ENCODE measurements around the gene YTHDF1.

Gene YTHDF1

DNA sequence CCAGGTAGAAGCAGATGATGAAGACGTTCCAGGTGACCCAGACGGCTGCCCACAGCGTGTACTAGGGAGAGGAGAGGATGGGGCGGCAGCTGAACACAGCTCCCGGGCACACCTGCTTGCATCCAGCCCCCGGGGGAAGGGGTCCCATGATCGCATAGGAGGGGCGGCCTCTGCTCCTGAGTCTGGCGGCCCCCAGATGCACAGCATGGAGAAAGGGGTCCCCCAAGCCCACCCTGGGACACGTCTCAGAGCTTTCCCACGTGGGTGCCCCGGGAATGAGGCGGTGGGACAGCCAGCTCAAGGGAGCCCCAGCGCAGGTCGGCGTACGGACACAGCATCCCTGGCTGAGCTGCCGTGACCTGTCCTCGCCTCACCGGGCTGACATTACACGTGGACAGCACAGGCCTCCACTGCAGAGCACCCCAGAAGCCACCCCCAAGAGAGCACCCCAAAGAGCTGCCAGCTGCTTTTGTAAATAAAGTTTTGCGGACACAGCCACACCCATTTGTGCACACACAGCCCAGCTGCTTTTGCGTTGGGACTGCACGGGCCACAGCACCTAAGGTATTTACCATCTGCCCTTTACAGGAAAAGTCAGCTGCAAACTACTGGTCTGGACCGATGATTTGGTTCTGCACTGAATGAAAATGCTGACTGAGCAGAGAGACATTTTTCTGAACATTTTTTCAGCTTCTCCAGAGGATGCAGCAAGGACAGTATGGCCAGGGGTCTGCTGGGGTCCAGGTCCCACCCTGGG lies 33.1 kb upstream of the YTHDF1 start:
- DNase-seq: no peak

- no peak for DNase-seq
These were observed 31.8 kb upstream of the YTHDF1 start for GRCh38 chr20:63247671-63248228.

DNA sequence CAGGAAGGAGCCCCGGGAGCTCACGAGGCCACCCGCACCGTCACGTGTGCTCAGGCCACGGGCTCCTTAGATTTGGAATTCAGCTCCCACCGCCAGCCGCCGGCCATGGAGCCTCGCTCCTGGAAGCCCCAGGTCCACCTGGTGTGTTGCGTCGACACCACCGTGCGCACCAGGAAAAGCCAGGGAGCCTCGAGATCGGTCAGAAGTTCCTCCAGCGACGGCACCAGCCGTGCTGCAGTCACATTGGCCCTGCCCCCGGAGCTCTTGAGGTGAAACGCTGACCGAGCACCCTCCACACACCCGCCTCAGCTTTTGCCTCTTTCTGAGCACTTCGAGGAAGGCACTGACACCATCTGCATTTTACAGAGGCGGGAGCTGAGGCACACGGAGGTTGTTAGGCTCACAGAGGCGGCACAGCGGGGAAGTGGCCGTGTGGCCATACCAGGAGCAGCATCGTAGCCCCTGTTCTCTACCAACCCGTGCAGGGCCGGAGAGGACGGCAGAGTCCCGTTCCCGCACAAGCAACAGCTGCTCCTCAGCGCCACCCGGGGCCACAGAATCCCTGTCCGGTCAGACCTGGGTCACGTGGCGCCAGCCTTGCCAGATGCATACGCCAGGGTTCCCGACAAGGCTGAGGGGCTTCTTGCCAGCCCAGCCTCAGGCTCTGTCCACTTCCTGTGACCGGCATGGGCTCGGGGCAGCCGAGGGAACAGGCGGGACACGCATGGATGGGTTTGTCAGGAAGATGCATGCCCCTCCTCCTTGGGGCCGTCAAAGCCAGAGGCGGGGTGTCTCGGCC lies 30.8 kb upstream of the YTHDF1 start:
- DNase-seq: peak in 8 of 51 donors; percentile 13 to 41 (median 24)

GRCh38 chr20:63244468-63244867 lies 28.5 kb upstream of the YTHDF1 start:
- no peak for DNase-seq

DNA sequence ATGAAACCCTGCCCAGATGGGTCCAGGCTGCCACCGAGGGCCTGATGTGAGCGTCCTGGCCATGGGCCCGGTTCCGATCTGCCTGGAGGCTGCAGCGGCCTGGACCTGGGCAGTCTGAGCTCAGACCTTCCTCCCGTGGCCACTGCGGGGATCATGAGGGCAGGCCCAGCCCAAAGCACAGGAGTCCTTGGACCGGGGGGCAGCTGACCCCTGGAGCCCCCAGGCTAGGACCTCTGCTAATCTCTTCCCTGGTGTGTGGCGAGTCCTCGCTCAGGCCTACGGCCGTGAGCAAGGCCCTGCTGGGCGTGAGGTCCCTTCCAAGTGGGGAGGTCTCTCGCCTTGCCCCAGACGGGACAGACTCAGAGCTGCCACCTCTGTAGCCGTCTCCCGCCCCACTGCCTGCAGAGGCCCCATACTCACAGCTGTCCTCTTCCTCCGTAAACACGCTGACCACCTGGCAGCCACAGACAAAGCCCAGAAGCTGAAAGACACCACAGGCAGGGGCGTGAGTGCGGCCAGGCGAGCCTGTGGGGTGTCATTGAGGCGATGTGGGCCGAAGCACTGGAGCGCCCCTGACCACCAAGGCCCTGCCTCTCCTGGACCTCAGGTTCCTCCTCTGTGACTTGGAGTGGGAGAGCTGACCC lies 27.8 kb upstream of the YTHDF1 start:
- no peak for DNase-seq

DNA sequence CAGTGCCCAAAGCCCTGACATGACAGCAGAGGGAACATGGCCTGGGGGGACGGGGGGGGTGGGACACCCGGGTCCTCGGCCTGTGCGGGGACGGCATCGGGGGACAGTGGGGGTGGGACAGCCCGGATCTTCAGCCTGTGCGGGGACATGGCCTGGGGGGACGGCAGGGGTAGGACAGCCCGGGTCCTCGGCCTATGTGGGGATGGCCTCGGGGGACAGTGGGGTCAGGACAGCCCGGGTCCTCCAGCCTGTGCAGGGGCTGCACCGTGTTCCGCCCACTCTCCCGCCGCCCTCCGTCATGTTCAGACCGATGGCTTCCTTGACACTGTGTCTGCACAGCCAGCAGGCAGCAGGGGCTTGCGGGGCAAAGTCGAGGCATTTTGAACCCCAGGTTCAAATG lies 26.8 kb upstream of the YTHDF1 start:
- no peak for DNase-seq

- DNase-seq: no peak
These were observed 25.3 kb upstream of the YTHDF1 start for GRCh38 chr20:63241272-63241671.

- DNase-seq: no peak
These were observed 24.1 kb upstream of the YTHDF1 start for GRCh38 chr20:63240004-63240403.

GRCh38 chr20:63239431-63239830 lies 23.5 kb upstream of the YTHDF1 start:
- DNase-seq: no peak

GRCh38 chr20:63238514-63239125 lies 22.7 kb upstream of the YTHDF1 start:
- DNase-seq: peak in 26 of 51 donors; percentile 11 to 78 (median 52)

DNA sequence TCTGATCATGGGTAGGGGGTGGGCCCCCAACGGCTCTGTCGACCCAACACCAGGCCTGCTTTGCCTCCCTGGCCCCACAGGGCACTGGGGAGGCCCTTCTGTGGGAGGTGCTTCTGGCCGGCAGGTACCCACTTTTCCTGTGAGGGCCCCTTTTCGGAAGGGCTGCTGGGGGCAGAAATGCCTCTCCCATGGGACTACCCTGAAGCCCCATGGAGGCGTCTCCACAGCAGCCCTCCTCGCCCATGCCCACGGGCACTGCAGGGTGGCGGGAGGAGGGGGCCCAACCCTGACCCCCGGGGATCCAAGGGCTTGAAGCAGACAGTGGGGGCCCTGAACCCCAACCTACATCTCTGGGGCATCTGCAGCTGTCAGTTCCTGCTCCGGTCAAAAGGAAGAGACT lies 22.1 kb upstream of the YTHDF1 start:
- DNase-seq: no peak

GRCh38 chr20:63236116-63236837 lies 20.3 kb upstream of the YTHDF1 start:
- no peak for DNase-seq

DNA sequence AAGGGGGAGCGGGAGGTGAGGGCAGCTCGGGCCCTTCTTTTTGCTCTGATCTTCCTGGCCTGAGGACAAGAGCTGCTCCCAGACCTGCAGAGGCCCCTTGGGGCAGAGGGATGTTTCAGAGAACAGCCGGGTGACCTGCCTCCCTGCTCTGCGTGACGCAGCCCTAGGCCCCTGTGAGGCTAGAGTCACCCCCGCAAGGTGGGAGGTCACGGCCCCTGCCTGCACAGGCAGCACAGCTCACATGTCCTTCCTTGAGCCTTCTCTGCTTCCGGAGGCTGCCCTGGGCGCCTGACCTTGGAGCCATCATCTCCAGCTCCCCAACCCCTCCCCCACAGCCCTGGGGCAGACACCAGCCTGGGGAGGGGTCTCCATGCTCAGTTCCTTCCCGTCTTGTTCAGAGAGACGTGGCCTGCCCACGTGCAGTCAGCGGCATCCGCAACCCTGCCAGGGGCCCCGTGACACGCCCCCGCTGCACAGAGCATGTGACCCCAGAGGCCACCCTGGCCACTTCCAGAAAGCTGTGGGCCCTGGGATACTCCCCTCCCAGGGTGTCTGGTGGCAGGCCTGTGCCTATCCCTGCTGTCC lies 19.6 kb upstream of the YTHDF1 start, which contains the start of gene BIRC7:
TSS of gene BIRC7 (plus strand) at position 507 of the 585 bp plus-strand sequence. CDS start 192 bp downstream, outside the sequence.
- DNase-seq: no peak

DNA sequence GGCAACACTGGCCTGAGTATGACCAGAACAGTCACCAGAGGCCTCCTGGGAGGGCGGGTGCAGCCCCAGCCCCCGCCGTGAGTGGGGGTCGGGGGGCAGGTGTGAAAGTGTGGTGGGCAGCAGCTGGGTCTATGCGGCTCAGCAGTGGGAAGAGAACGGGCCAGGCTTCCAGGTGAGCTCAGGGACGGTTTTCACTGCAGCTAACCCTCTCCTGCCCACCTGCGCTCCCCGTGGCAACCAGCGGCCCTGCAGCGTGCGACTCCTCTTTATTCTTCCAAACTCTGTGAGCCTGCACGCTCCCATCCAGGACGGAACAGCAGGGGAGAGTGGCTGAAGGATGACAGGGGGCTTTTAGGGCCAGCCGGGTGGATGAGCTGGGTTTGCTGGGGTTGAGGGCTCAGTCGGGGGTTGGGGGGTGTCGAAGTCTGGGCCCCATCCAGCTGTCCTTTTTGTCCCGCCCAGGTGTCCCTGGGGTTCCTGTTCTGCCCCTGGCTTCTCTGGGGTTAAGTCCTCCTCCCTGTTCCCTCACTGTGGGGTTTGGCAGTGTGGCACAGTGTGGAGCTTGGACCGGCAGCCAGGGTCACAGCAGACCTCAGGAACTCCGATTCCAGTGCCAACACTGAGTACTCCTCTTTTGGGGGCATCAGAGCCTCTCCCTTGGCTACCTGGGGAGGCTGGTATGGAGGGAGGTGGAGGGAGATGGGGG lies 18.9 kb upstream of the YTHDF1 start:
- no peak for DNase-seq

- DNase-seq: no peak
These were observed 18.0 kb upstream of the YTHDF1 start for GRCh38 chr20:63233924-63234323.

- DNase-seq: no peak
These were observed 17.1 kb upstream of the YTHDF1 start for GRCh38 chr20:63233061-63233344.

GRCh38 chr20:63232235-63233060 lies 16.5 kb upstream of the YTHDF1 start:
- DNase-seq: no peak

- peak in 35 of 51 donors; percentile 11 to 71 (median 46) for DNase-seq
These were observed 14.9 kb upstream of the YTHDF1 start for GRCh38 chr20:63230800-63231268.

GRCh38 chr20:63228806-63229205 lies 12.9 kb upstream of the YTHDF1 start:
- no peak for DNase-seq
